ENCODE data around the gene TXNRD2.
"Not testable (repeated sequence)": the region's sequence is repeated elsewhere in the genome, so short reads cannot be mapped to it uniquely, and the experiment has no call there.

Gene TXNRD2

DNA sequence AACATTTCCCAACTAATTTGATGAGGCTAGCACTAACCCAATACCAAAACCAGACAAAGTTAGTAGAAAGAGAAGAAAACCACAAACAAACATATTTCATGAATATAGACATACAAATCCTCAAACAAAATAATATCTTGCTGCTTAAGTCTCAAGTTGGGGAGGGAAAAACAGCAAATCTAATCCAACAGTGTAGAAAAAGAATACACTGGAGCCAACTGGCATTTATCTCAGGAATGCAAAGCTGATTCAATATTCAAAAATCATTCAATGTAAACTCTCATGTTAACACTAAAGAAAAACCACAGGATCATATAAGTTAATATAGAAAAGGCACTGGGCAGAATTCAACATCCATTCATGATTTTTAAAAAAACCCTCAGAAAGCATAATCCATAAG lies 105.1 kb downstream of the TXNRD2 start:
- FAIRE-seq (no peak), DNase-seq (ENCODE audit: insufficient read length, low spot score) (no peak)

DNA sequence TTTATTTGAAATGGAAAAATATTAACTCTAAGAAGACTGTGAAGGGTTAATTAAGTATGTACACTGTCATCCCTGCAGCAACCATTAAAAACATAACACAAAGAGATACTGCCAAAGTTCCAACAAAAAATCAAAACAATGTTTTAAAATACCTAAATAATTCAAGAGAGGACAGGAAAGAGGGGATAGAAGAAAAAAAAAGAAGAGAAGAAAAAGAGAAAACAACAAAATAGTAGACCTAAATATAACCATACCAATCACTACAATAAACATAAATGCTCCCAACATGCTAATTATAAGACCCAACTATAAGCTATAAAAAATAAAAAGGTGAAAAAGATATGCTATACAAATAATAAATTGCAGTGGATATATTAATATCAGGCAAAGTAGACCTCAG lies 107.0 kb downstream of the TXNRD2 start:
- no peak for FAIRE-seq
- no peak for DNase-seq (ENCODE audit: insufficient read length, low spot score)

DNA sequence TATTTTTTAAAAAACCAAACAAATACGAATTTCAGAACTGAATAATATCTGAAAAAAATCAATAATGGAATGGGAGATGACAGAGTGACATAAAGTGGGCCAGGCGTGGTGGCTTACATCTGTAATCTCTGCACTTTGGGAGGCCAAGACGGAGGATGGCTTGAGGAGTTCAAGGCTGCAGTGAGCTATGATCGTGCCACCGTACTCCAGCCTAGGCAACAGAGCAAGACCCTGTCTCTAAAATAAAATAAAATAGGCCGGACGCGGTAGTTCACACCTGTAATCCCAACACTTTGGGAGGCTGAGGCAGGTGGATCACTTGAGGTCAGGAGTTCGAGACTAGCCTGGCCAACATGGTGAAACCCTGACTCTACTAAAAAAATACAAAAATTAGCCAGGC lies 108.3 kb downstream of the TXNRD2 start:
- FAIRE-seq; DNase-seq (ENCODE audit: insufficient read length, low spot score): not testable (repeated sequence)

DNA sequence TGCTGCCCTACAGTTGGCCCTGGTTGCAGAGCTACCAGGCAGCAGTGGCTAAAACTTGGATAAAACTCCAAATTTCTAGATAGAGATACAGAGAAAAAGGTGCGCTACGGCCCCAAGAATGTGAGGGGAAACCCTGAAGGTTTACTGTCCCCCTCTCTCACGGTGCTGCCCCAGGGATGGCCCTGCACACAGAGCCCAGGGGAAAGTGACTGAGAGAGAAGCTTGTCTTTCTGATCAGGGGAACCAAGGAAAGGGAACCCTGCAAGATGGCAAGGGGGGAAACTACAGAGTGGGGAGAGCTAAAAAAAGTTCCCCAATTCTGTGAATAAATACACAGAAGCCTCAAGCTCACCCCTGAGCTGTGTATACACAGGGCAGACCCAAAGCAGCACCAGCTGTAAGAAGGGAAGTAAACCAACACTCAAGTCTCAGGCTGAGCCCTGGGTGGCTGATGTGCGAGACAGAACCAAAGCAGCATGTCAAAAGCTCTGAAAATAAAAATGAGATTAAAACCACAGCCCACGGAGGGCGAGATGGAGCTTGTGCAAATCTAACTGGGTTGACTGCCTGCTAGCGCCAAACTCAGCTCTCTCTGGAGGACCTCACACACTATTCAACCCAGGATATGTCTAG lies 109.0 kb downstream of the TXNRD2 start:
- no peak for FAIRE-seq

DNA sequence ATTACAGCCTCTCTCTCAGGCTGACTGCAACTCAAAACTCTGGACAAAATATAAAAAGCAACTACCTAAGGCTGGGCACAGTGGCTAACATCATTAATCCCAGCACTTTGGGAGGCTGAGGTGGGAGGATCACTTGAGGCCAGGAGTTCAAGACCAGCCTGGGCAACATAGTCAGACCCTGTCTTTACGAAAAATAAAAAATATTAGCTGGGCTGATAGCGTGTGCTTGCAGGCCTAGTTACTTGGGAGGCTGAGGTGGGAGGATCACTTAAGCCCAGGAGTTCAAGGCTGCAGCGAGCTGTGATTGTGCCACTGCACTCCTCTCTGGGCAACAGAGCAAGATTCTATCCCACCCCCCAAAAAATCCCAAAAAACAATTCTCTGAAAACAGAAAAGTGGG lies 109.6 kb downstream of the TXNRD2 start:
- not testable (repeated sequence) for FAIRE-seq; DNase-seq (ENCODE audit: insufficient read length, low spot score)

More for the DNA sequence above, 109.0 kb downstream of the TXNRD2 start:
- no peak for DNase-seq (ENCODE audit: insufficient read length, low spot score)

DNA sequence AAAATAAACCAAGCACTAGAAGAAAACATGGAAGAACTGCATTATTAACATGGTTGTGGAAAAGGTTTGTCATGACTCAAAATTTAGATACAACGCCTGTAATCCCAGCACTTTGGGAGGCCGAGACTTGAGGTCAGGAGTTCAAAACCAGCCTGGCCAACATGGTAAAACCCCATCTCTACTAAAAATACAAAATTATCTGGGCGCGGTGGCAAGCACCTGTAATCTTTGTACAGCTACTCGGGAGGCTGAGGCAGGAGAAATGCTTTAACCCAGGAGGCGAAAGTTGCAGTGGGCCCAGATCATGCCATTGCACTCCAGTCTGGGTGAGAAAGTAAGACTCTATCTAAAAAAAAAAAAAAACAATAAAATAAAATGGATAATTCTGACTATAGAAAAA lies 110.6 kb downstream of the TXNRD2 start:
- FAIRE-seq (no peak), DNase-seq (ENCODE audit: insufficient read length, low spot score) (no peak)

DNA sequence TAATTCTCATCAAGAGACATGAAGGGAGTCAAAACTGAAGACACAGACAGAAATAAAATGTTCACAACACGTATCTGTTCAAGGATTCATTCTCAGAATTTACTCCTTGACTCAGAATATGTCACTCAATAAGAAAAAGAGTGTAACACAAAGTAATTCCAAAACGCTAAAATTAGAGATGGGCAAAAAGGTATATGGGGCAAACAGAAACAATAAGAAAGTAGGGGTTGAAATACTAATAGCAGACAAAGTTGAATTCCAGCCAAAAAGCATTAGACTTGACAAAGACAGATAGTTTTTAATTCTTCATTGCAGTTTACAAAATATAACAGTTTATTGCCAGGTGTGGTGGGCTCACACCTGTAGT lies 113.6 kb downstream of the TXNRD2 start:
- DNase-seq (ENCODE audit: insufficient read length, low spot score) (no peak), FAIRE-seq (no peak)

DNA sequence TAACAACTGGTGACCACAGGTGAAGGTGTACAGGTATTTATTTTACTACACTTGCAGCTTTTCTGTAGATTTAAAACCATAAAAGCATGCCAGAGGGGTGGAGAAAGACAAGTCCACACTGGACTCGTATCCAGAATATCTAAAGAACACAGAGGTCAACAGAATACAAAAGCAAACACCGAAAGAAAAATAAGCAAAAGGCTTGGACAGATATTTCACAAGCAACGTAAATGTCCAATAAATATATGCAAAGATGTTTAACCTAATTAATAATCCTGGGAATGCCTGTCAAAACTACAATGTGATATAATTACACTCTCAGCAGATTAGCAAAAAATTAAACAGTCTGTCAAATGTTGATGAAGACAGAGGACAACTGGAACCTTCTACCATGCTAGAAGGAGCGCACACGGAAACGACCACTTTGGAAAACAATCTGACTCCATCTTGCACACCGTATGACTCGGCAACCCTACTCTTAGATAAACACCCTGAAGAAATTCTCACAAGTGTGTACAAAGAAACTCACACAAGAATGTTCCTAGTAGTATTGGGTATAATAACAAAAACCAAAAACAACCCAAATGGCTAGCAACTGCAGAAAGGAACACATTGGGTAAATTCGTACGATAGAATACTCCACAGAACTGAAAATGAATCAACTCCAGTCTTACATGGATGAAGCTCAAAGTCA lies 114.1 kb downstream of the TXNRD2 start:
- FAIRE-seq, result no peak
- no peak for DNase-seq (ENCODE audit: insufficient read length, low spot score)

DNA sequence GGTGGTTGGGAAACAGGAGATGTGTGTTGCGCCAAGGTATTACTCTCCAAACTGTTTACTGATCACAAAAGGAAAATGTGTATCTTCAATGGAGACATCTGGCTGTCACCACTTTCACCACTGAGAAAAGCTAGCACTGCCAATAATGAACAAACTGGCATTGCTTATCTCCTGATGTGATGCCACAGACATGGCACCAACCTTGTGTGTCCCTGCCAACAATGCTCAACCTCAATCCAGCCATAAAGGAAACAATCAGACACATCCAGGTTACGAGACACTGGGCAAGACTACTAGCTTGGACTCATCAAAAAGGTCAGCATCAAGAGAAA lies 115.0 kb downstream of the TXNRD2 start:
- FAIRE-seq (no peak), DNase-seq (ENCODE audit: insufficient read length, low spot score) (no peak)

DNA sequence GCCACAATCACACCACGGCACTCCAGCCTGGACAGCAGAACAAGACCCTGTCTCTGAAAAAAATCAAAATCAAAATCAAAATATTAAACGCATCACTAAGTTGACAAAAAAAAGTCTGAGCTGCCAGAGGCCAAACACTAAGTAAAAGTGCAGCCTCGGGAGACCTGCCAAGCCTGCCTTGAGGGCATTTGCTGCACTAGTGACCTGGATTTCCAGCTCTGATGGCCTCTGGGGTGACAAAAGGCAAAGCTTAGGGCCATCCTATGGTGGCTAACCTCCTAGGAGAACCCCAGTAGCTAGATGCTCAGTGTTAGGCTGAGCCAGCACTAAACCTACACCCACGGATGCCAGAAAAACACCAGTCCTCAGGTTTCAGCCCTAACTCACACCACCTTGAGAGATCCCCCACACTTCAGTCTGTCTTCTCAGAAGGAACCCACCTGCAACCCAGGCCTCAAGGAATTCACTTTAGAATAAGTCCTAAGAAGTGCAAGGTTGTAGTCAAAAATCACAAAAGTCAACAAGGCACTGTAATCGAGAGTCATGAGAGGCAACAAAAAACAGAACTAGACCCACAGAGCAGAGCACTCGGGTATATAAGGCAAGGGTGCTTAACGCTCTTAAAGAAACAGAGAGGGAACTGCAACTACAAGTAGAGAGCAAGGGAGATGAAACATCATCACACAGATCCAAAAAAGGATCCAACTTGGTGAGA lies 115.6 kb downstream of the TXNRD2 start:
- FAIRE-seq (no peak), DNase-seq (ENCODE audit: insufficient read length, low spot score) (no peak)

Data from HTR-8/SVneo (cell line).